ENCODE results near the gene SDHAF2. TPM values are rescaled to one million over a fixed set of nuclear protein-coding genes. Genes with fewer than 3 reads are reported as not detected.
A peak's percentile ranks its signal among the peaks of the same experiment; 100 is the strongest.

SDHAF2 gene
- total RNA-seq, 1 experiment from 2014 or later = 43.2 TPM

DNA sequence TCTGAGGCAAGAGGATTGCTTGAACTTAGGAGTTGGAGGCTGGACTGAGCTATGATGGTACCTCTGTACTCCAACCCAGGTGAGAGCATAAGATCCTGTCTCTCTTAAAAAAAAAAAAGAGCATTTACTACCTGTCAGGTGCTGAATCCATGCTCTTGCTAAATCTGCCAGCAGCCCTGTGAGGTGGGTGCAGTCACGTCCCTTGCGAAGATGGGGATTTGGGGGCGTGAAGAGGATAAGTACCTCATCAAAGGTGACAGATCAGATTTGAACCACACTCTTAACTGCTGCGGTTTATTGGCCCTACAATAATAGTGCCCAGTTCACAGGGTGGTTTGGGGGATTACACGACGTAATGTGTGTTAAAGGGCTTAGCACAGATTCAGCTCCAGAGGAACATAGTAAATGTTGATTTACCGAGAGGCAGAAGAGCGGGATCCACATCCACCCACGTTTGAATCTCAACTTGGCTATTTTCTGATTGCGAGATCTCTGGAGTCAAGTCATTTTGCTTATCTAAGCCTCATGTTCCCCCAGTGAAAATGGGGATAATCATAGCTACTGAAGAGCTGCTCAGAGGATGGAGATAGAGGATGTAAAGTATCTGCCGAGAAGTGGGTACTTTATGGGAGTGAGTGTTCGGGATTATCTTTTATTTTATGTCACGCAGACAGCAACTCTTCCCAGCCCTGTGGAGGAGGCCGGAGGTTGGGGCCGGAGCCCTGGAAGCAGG is 50.5 kb downstream of the SDHAF2 start:
- Histone ChIP-seq H3K36me3 (ENCODE audit: control insufficient read depth, insufficient read depth, low read length) (no peaks in the 10 kb centered on the region), H3K9me3 (ENCODE audit: control insufficient read depth, insufficient read depth, low read depth, low read length) (no peaks in the 10 kb centered on the region), H3K4me1 (ENCODE audit: control insufficient read depth, insufficient read depth, low read length) (peaks cover 3% of the 10 kb centered on the region; the same call in 1 of the 2 replicates), H3K4me3 (ENCODE audit: low read depth in 2 of 2, low read length in 2 of 2) (no peak overlapping the region), H3K27ac (ENCODE audit: low read length) (no peak overlapping the region), H3K27me3 (ENCODE audit: control insufficient read depth, insufficient read depth, low read length) (no peaks in the 10 kb centered on the region)
- ATAC-seq (no peak; the same call in 1 of the 2 replicates), DNase-seq (ENCODE audit: low read depth, low spot score) (no peak)
- ChIA-PET CTCF (interaction anchor here (0.7 kb wide), 1 partner anchor 25 kb away, joined by 3 read pairs; no protein-coding TSS in a partner anchor), POLR2A (interaction anchor here (0.6 kb wide), 1 partner anchor 14 kb away, joined by 4 read pairs; no protein-coding TSS in a partner anchor)
- in situ Hi-C loops (cut with HindIII; ENCODE audit: low pct_unique_long_range_greater_than_20kb, low sequenced_read_pairs) (no loop called here), intact Hi-C loops (cut with micrococcal nuclease; ENCODE audit: unreplicated experiment) (no loop called here)
- BruUV-seq (replicated peaks) = no TSS peak
- TF ChIP-seq TCF7L2 (IDR thresholded peaks at IDR 0.05; ENCODE audit: low read depth, low read length) (no peak), SIN3A (IDR thresholded peaks at IDR 0.05; ENCODE audit: borderline replicate concordance, insufficient read depth, low read depth, low read length) (no peak), POLR2AphosphoS5 (IDR thresholded peaks at IDR 0.05; ENCODE audit: low read depth, low read length) (no peak)
- TF ChIP-seq, protein P1, sequence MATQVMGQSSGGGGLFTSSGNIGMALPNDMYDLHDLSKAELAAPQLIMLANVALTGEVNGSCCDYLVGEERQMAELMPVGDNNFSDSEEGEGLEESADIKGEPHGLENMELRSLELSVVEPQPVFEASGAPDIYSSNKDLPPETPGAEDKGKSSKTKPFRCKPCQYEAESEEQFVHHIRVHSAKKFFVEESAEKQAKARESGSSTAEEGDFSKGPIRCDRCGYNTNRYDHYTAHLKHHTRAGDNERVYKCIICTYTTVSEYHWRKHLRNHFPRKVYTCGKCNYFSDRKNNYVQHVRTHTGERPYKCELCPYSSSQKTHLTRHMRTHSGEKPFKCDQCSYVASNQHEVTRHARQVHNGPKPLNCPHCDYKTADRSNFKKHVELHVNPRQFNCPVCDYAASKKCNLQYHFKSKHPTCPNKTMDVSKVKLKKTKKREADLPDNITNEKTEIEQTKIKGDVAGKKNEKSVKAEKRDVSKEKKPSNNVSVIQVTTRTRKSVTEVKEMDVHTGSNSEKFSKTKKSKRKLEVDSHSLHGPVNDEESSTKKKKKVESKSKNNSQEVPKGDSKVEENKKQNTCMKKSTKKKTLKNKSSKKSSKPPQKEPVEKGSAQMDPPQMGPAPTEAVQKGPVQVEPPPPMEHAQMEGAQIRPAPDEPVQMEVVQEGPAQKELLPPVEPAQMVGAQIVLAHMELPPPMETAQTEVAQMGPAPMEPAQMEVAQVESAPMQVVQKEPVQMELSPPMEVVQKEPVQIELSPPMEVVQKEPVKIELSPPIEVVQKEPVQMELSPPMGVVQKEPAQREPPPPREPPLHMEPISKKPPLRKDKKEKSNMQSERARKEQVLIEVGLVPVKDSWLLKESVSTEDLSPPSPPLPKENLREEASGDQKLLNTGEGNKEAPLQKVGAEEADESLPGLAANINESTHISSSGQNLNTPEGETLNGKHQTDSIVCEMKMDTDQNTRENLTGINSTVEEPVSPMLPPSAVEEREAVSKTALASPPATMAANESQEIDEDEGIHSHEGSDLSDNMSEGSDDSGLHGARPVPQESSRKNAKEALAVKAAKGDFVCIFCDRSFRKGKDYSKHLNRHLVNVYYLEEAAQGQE (IDR thresholded peaks at IDR 0.05; ENCODE audit: insufficient read depth in 1 of 2, low read depth in 2 of 2, low read length in 1 of 2) = no peak
- TF ChIP-seq, protein P2, sequence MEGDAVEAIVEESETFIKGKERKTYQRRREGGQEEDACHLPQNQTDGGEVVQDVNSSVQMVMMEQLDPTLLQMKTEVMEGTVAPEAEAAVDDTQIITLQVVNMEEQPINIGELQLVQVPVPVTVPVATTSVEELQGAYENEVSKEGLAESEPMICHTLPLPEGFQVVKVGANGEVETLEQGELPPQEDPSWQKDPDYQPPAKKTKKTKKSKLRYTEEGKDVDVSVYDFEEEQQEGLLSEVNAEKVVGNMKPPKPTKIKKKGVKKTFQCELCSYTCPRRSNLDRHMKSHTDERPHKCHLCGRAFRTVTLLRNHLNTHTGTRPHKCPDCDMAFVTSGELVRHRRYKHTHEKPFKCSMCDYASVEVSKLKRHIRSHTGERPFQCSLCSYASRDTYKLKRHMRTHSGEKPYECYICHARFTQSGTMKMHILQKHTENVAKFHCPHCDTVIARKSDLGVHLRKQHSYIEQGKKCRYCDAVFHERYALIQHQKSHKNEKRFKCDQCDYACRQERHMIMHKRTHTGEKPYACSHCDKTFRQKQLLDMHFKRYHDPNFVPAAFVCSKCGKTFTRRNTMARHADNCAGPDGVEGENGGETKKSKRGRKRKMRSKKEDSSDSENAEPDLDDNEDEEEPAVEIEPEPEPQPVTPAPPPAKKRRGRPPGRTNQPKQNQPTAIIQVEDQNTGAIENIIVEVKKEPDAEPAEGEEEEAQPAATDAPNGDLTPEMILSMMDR (IDR thresholded peaks at IDR 0.05) = no peak

DNA sequence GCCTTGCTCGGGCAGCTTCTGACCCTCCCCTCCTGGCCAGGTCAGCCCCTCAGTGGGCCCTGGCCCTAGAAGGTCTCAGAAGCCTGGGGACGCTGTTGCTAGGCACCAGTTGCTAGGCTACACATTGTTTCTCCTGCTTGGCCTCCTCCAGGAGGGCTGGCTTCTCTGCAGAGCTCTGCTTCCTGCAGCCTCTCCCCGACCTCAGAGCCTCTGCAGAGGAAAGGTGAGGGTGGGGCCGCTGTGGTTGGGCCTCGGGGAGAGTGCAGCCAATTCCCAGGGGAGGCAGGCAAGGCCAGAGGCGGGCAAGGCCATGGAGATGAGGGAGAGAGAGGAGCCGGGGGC is 51.0 kb downstream of the SDHAF2 start:
- ChIA-PET POLR2A (no interaction called here), CTCF (no interaction called here)
- DNase-seq (ENCODE audit: low read depth, low spot score) (no peak), ATAC-seq (peak; percentile 40)
- no peak overlapping the region for H3K4me3 ChIP-seq (ENCODE audit: low read depth in 2 of 2, low read length in 2 of 2)
- H3K27me3 ChIP-seq (ENCODE audit: control insufficient read depth, insufficient read depth, low read length) = no peaks in the 10 kb centered on the region
- no peaks in the 10 kb centered on the region for H3K36me3 ChIP-seq (ENCODE audit: control insufficient read depth, insufficient read depth, low read length)
- no TSS peak for BruUV-seq (replicated peaks)
- in situ Hi-C loops (cut with HindIII; ENCODE audit: low pct_unique_long_range_greater_than_20kb, low sequenced_read_pairs) (no loop called here), intact Hi-C loops (cut with micrococcal nuclease; ENCODE audit: unreplicated experiment) (no loop called here)
- TF ChIP-seq SIN3A (IDR thresholded peaks at IDR 0.05; ENCODE audit: borderline replicate concordance, insufficient read depth, low read depth, low read length) (no peak), POLR2AphosphoS5 (IDR thresholded peaks at IDR 0.05; ENCODE audit: low read depth, low read length) (no peak), TCF7L2 (IDR thresholded peaks at IDR 0.05; ENCODE audit: low read depth, low read length) (no peak)
- TF ChIP-seq, protein P2 (IDR thresholded peaks at IDR 0.05) = no peak
- H3K27ac ChIP-seq (ENCODE audit: low read length) = no peak overlapping the region
- peaks cover 3% of the 10 kb centered on the region; the same call in 1 of the 2 replicates for H3K4me1 ChIP-seq (ENCODE audit: control insufficient read depth, insufficient read depth, low read length)
- no peaks in the 10 kb centered on the region for H3K9me3 ChIP-seq (ENCODE audit: control insufficient read depth, insufficient read depth, low read depth, low read length)

All from Panc1 (cell line).